ENCODE measurements around the gene FXYD1.
A peak's percentile ranks its signal among the peaks of the same experiment; 100 is the strongest.
"Not testable (repeated sequence)": the region's sequence is repeated elsewhere in the genome, so short reads cannot be mapped to it uniquely, and the experiment has no call there.

FXYD1 gene

DNA sequence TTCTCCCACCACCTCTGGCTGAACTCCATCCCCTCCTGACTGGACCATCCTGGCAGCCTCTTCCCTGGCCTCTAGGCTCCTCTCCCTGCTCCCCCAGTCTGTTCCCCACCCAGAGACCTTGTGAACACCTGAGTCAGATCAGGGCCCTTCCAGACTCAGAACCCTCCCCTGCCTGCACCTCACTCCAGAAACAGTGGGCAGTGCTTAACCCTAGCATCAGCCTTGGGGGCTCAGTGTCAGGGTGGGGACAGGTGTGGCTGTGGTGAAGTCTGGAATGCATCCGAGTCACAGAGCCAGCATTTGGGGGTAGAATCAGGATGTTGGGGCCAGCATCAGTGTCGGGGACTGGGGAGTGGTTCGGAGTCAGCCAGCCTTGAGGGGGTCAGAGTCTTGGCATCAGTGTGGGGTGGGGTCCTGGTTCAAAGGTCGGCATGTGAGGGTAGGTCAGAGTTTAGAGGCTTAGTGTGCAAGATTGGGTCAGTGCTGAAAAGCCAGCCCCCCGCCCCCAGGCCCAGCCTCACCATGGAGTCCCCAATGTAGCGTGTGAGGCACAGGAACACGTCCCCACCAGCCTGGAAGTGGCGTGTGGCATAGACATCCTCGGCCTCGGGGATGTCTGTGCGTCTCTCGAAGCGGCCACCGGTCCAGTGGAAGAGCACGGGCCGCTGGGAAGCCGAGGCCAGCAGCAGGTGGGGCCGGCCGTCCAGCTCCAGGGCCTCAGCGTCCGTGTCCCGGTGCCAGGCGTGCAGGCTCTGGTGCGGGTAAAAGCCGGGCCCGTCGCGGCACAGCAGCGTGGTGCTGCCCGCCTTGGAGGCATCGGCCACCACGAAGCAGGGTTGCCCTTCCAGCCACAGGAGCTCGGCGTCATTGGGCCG, 12.6 kb upstream of the FXYD1 start:
- no peak for DNase-seq

DNA sequence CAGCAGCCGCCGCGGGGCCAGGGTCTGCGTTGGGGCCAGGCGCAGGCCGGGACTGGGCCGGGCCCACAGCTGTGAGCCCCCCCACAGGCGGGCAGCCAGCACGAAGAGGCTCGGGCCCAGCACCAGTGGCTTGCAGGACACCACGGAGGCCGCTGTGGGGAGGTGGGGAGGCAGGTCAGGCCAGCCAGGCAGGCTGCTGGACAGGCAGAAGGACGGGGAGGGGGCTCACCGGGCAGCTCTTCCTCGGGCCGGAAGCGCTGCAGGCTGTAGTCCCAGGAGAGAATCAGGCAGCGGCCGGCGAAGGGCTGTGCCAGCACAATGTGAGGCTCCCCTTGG, 12.0 kb upstream of the FXYD1 start:
- no peak for DNase-seq

DNA sequence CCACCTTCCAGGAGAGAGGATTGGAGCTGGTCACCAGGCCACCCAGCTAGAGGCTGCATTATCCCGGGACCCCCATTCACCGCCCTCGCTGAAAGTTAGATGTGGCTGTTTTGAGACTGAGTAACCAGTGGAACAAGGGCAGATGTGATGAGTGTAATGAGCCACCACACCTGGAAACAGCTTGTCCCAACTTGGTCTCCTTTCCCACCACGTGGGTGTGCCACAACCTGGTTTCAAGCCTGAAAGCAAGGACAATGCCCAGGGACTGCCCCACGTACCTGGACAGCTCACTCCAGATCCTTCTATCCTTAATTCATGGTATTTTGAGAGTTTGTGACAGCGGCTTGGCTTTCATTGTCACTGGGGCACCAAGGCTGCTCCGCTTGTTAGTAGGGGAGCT, 10.8 kb upstream of the FXYD1 start:
- no peak for DNase-seq

DNA sequence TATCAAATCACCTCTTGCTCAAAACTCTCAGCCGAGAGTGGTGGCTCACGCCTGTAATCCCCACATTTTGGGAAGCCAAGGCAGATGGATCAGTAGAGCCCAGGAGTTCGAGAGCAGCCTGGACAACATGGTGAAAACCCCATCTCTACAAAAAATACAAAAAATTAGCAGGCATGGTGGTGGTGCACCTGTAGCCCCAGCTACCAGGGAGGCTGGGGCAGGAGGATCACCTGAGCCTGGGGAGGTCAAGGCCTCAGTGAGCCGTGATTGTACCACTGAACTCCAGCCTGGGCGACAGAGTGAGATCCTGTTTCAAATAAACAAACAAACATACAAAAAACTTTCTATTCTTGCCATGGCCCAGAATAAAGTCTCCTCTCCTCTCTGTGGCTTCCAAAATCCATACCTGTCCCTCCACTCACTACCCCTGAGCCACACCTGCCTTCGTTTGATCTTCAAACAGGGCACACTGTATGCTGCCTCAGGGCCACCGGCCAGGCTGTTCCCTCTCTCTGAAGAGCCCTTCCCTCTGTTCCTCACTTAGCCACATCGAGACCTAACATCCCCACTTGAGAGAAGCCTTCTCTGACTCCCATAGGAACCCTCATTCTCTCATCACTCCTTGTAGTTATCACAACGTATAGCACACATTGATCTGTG, 10.1 kb upstream of the FXYD1 start:
- no peak for DNase-seq

DNA sequence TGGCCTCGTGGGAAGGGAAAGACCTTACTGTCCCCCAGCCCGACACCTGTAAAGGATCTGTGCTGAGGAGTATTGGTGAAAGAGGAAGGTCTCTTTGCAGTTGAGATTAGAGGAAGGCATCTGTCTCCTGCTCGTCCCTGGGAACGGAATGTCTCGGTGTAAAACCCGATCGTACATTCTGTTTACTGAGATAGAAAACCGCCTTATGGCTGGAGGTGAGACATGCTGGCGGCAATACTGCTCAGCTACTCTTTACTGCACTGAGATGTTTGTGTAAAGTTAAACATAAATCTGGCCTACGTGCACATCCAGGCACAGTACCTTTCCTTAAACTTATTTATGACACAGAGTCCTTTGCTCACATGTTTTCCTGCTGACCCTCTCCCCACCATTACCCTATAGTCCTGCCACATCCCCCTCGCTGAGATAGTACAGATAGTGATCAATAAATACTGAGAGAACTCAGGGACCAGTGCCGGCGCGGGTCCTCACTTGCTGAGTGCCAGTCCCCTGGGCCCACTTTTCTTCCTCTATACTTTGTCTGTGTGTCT, 8.8 kb upstream of the FXYD1 start:
- DNase-seq = not testable (repeated sequence)

DNA sequence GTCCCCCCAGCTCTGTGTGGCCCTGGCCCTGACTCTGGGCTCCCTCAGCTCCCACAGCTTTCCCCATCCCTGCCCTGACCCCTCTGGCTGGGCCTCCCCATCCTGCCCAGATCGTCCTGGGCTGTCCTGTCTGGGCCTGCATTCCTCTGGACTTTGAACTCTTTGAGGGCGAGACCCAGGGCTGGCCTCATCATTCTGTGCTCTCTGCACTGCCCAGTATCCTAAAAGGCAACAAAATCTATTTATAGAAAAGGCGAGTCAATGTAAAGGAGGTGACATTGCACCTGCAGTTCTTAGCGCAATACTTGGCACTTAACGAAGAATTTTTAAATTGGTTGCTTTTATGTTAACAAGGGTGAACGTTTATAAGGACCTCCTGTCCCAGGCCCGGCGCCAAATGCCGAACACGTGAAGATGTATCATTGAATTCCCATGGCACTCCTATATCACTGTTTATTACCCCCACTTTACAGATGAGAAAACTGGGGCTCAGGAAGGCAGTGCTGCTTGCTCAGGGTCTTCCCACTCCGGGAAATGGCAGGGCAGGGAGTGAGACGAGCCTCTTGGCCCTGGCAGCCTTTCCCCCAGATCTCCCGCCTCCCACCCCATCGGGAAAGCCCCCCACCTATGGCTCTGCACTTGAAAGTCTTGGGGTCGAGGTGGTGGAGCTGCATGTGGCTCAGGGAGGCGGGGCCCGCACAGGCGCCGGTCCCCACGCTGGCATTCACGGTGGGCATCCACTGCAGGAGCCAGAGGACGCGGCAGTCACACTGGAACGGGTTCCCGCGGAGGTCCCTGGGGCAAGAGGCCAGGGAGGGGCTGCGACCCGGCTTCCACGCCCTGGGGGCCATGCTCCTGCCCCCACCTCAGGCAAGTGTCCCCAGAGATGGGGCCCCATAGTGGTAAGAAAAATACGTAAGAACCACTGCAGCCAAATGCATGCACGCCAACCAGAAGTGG, 7.6 kb upstream of the FXYD1 start:
- DNase-seq = no peak

DNA sequence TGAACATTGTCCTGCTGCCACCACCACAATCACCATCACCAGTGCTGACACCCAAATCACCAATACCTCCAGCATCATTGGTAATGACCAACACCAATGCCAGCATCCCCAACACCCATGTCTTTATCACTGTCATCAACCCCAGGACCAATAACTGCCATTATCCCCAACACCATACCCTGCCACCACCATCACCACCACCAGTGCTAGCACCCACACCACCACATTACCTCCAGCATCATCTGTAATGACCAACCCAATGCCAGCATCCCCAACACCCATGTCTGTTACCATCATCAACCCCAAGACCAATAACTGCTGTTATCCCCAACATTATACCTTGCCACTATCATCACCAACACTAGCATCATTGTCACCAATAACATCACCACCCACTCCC, 6.4 kb upstream of the FXYD1 start:
- no peak for DNase-seq

DNA sequence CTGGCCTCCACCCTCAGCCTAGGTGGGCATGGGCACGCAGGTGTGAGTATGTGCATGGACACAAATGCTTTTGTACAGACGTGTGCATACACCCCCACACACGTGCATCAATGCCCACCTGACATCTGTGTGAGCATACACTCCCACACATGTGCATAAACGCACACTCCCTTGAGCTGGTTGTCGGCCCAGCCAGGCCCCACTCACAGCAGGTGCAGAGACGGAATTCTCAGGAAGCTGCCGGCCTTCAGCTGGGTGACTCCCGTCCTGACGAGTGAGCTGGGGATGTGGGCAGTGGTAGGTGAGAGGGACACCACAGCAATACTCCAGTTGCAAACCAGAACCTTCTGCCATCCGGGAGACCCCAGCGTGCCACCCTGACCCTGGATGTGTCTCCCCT, 4.8 kb upstream of the FXYD1 start:
- DNase-seq = no peak

DNA sequence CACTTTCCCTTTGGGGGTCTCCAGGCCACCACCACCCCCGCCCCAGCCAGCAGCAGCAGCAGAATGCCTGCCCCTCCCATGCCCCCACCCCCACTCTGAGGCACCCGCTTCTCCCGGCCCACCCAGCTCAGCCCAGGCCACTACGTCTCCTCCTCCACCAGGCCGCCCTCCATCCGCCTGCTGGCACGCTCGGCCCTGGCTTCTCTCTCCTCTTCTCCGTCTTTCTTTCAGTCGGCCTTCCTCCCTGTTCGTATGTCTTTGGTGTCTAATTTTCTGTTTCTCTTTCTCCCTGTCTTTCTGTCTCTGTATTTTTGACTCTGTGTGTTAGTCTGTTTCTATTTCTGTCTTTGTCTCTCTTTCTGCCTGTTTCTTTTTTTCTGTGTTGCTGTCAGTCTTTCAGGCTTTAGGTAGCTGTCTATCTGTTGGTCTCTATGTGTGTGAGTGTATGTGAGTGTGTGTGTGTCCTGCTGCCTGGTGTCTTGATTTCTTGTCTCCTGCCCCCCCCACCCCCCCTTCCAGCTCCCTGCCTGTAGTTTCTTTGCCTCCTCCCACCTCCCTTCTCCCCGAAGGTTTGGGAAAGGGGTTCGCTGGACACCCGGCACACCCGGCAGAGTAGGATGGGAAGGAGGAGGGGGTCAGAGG, 3.9 kb upstream of the FXYD1 start, which contains the start of gene LGI4:
Gene LGI4 (minus strand): TSS at position 459 of the 642 bp plus-strand sequence. CDS start 379 bp downstream, at position 80.
- no peak for DNase-seq

DNA sequence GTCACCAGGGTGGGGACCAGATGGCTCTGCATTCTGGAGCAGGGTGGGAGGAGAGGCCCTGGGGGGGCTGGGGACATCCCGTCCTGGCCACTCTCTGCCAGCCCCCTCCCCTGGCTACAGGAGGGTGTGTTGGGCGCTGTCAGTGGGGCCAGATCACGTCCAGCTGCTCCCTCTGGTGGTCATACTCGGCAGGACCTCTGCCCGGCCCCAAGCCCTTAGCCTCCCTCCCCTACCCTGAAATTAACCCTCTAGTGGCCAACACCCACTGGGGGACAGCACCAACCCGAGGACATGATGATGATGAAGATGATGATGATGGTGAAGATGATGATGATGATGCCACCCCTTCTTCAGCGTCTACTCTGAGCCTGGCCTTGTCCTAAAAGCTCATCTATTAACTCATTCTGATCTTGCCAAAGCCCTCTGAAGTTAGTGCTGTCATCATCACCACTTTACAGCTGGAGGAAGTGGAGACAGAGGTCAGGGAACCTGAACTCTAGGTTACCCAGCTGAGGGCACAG, 3.2 kb upstream of the FXYD1 start:
- peak; percentile 62 to 70 for DNase-seq

DNA sequence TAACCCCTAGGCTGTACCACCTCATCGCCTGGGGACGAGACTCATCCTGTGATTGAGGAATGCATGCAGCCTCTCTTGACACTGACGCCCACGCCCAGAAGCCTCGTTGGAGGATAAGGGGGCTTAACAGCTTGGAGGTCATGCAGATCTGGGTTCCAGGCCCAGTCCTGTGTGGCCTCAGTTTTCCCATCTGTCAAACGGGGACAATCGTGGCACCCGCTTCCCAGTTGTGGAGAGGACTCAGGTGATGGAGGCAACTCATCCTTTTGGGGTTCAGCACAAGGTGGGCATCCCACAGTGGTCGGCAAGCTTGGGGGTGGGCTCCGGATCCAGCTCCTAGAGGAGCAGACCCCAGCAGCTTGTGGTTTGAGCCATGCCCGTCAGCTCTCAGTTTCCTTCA, 2.4 kb upstream of the FXYD1 start:
- DNase-seq = no peak

DNA sequence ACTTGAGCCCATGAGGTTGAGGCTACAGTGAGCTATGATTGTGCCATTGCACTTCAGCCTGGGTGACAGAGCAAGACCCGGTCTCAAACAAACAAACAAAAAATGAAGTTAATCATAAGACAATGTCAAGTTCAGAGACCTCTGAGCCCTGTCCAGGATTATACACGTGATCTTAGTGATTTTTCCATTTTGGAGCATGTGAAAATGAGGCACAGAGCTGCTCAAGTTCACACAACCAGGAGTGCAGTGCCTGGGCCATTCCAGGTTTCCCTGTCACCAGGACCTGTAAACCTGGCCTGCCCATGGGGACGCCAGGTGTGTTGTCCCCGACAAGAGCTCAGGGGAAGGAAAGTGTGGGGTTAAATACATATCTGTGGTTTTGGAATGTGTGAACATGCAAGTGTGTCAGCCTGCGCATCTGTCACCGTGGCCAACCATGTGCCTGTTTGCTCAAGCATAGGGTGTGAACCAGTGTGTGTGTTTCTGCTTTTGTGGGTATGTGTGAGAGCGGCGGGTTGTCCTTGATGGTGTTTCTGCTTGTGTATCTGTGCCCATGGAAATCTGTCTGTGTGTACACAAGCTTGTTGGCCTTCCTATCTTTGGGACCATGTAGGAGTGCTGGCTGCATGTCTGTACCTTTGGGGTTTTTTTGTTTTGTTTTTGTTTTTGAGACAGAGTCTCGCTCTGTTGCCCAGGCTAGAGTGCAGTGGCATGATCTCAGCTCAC, 1.5 kb upstream of the FXYD1 start:
- DNase-seq = no peak

DNA sequence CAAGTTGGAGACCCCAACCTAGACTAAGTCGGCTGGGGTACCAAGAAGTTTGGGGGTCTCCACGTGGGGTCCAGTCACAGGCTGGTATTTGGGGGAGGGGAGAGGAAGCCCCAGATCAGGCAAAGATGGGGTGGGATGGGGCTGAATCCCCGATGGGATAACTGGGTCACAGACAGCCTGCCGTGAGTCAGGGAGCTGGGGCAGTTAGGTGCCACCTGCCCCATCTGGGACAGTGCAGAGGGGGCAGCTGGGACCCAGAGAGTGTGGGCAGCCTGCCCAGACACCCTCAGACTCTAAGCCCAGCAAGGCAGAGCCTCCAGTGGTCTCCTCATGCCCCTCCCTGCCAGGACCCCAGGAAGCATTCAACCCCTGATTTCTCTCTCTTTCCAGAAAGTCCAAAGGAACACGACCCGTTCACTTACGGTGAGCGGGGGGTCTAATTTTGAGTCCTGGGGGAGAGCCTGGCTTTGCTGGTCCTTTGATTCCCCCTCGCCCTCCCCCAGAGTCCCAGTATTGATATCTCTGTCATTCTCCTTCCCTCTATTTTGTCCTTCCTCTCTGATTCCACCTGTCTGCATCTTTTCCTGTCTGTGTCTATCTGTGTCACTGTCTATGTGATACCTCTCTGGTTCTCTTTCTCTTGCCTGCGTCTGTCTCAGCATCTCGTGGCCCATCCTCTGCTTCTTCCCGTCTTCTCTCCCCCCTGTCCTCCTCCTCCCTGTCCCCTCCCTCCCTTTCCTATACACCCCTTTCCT, 1.8 kb downstream of the FXYD1 start:
- DNase-seq = no peak

DNA sequence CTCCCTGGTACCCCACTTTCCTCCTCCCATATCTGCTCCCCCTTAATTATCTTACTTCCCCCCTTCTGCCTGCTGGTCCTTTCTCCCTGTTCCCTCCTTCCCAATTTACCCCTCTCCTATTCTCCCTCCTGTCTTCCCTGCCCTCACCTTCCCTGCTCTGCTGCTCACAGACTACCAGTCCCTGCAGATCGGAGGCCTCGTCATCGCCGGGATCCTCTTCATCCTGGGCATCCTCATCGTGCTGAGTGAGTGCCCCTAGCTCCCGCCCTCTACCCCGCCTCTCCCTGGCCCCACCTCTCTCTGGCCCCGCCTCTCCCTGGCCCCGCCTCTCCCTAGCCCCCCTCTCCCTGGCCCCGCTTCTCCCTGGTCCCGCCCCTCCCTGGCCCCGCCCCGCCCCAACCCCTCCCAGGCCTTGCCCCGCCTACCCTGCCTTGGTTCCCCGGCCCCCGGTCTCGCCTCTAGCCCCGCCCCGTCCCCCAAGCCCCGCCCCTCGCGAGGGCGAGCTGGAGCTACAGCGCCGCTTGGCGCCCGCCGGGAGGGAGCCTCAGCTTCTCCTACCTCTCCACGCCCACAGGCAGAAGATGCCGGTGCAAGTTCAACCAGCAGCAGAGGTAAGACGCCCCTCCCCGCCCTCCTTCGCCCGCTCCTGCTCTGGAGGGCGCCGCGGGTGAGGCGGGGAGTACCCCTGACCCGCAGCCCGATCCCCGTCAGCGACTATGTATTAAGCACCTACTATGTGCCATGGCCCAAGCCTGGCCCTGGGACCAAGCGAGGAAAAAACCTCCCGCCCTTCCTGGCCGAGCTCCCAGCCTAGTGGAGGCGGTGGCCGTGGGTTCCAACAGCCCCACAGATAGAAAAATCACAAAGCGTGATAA, 2.6 kb downstream of the FXYD1 start:
- peak; percentile 95 to 97 for DNase-seq

DNA sequence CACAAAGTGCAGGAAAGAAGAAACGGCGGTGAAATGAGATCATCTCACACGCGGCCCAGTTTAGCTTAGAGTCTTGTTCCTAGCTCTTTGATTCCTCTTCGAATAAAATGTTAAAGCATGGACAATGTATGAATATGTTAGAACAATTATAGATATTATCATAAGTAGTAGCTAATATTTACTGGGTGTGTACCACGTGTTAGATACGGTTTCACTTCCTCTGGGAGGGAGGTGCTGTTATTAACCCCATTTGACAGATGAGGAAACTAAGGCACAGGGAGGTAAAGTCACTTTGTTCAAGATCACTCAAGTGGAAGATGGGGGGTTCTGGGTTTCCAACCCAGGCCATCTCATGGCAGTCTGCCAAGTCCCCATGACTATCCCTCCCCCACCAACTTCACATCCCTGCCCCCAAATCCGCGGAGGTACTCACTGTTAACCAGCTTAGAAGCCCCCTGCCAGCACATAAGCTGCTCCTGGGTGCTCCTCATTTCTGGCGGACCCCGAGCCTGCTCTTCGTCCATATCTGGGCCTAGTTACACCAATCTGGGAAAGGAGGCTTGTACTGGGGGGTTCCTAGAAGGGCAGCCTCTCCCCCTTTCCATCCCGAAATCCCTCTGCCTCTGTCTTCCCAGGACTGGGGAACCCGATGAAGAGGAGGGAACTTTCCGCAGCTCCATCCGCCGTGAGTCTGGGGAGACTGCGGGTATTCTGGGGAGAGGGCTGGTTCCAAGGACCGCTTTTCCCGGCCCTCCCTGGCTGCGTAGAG, 3.4 kb downstream of the FXYD1 start:
- no peak for DNase-seq

DNA sequence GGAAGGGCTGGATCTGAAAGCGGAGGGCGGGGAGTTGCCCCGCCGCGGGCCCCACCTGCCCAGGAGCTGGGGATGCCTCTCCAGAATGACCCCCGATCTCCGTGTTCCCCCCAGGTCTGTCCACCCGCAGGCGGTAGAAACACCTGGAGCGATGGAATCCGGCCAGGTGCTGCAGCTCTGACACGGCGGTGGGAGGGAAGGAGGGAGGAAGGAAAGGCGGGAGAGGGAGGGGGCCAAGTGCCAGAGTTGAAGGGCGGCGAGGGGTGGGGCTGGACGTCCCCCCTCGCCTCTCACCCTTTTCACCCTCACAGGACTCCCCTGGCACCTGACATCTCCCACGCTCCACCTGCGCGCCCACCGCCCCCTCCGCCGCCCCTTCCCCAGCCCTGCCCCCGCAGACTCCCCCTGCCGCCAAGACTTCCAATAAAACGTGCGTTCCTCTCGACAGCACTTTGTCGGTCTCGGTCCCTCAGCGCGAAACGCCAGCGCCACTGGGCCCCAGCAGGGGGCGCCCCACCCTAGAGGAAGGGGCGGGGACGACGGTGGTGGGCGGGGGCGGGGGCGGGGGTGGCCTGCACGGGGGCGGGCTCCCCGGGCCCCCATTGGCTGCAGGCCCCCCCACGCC, 4.1 kb downstream of the FXYD1 start:
- DNase-seq = peak; percentile 70 to 86

DNA sequence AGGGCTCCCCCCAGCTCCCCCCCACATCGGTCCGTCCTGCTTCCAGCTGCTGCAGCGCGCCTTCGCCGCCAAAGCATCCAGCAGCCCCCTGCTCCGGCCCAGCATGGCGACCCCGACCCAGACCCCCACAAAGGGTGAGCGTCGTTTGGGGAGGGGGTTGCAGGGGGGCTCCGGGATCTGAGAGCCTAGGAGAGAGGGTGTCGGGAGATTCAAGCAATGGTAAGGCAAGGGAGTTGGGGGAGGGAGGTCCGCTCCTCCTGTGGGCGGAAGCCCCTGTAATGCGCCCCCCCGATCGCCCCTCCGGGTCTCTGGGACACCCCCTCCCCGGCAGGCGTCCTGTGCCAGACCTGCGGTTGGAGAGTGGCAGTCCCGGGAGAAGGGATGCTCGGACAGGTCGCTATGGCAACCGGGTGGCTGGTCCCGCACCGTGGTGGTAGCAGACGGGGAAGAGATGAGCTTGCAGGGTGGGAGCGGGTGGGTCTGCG, 4.6 kb downstream of the FXYD1 start, which contains the start of gene FXYD7:
Gene FXYD7 (plus strand): TSS at position 25 of the 485 bp plus-strand sequence. CDS start 79 bp downstream, at position 104.
- no peak for DNase-seq

DNA sequence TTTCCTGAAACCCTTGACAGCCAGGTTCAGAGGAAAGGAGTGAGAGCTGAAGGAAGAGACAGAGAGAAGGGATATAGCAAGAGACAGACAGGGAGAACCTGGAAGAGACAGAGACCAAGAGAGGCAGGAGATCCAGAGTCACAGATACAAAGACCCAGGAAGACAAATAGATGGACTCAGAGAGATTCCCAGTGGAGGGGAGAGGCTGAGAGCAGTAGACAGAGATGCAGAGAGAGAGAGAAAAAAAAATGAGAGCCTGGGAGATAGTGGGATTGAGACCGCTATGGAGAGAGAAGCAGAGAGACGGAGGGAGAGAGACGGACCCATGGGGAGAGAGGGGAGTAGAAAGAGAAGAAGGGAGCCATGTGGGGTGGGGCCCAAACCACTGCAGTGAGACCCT, 5.2 kb downstream of the FXYD1 start:
- DNase-seq = no peak

Data from CD4-positive, alpha-beta T cell treated with Interferon alpha-2 for 1 hour (primary cell).